ENCODE results near the gene BTBD7.
A peak's percentile ranks its signal among the peaks of the same experiment; 100 is the strongest.

The BTBD7 gene

DNA sequence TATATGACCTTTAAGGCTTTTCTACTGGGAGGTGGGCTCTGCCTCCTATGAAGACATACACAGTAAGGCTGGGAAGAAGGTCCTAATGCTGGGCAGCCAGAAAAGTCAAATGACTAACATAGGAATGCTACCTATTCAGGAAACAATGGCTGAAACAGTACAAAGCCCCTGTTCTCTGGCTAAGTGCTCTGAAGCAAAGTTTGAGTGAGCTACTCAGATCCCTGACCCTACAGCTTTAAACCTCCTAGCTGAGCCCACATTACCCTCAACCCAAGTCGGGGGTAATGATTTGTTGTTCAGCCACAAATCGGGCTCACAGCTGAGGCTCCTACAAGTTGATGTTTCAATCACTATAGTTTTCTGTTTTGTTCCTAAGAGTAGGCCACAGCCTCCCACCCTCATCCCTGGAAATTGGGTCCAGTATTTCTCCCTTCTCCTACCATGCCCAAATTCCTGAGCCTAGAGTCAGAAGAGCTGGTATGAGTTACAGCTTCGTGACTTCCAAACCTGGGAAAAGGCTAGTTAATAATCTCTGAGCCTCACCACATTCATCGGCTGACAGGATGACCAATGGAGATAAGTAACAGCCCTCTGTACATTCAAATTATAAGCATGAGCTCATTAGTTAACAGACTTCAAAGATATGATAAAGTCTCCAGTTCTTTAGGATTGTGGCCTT lies 46.5 kb downstream of the BTBD7 start:
- ATAC-seq, result peak; percentile 37; the same call in 2 of the 3 replicates
- TF ChIP-seq ZFP30 (CRISPR knock-in tag; IDR thresholded peaks at IDR 0.05) (no peak), ZNF565 (CRISPR knock-in tag; conservative IDR thresholded peaks at IDR 0.05; ENCODE audit: low read depth) (no peak), TOX (CRISPR knock-in tag; IDR thresholded peaks at IDR 0.05; ENCODE audit: borderline replicate concordance) (no peak), CSRNP3 (CRISPR knock-in tag; IDR thresholded peaks at IDR 0.05) (no peak), CSDC2 (CRISPR knock-in tag; IDR thresholded peaks at IDR 0.05) (no peak), PATZ1 (CRISPR knock-in tag; IDR thresholded peaks at IDR 0.05; ENCODE audit: borderline replicate concordance) (no peak), GLIS3 (CRISPR knock-in tag; IDR thresholded peaks at IDR 0.05) (no peak), ARNTL (CRISPR knock-in tag; IDR thresholded peaks at IDR 0.05; ENCODE audit: borderline replicate concordance, low read depth) (no peak), POU6F1 (CRISPR knock-in tag; IDR thresholded peaks at IDR 0.05; ENCODE audit: borderline replicate concordance, low read depth) (no peak), ESRRG (CRISPR knock-in tag; IDR thresholded peaks at IDR 0.05) (no peak), OSR1 (CRISPR knock-in tag; IDR thresholded peaks at IDR 0.05) (no peak), ISL1 (CRISPR knock-in tag; IDR thresholded peaks at IDR 0.05) (no peak), TSHZ2 (CRISPR knock-in tag; IDR thresholded peaks at IDR 0.05) (no peak), RARB (CRISPR knock-in tag; IDR thresholded peaks at IDR 0.05) (no peak), SNAI2 (CRISPR knock-in tag; IDR thresholded peaks at IDR 0.05) (no peak)

DNA sequence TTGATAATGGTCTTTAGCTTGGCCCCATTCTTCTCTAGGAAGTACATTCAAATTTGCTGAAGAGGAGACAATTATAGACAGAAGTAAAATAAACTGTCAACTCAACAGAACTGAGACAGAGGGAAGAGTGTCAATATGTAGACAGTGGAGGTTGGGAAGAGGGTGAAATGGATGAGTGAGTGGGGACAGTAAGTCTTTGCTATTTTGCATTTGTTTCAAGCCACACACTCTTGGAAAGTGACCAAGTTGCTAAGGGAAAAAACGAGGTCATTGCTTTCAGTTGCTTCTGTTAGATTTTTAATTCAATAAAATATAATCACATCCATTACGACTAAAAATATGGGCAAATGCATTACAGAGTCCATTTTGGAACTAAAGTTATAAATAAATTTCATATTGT lies 47.8 kb downstream of the BTBD7 start:
- ATAC-seq, result peak; percentile 31; the same call in 1 of the 3 replicates

More for the DNA sequence above, 47.8 kb downstream of the BTBD7 start:
- TF ChIP-seq ISL1 (CRISPR knock-in tag; IDR thresholded peaks at IDR 0.05) (peak; percentile 56), POU6F1 (CRISPR knock-in tag; IDR thresholded peaks at IDR 0.05; ENCODE audit: borderline replicate concordance, low read depth) (no peak), CREB5 (CRISPR knock-in tag; IDR thresholded peaks at IDR 0.05; ENCODE audit: low read depth) (0 out of 2 replicates have a peak, but pooled peaks have one; percentile 24)
